SKM-1 (cell line): Measurements from ENCODE around the gene ABCD1.

Experiments used
- DNase-seq: peaks from one replicate; lab custom pipeline; 2025; ENCODE audit not compliant: unreplicated experiment; lab: John Stamatoyannopoulos, UW

Gene ABCD1

GRCh38 chrX:153772316-153773217 lies 47.9 kb downstream of the ABCD1 start:
- DNase-seq, result no peak

GRCh38 chrX:153773218-153773611 lies 48.6 kb downstream of the ABCD1 start:
- no peak for DNase-seq

GRCh38 chrX:153773741-153774575 lies 49.3 kb downstream of the ABCD1 start:
- DNase-seq, result no peak

- DNase-seq, result no peak
Measured at GRCh38 chrX:153774576-153775292, 50.1 kb downstream of the ABCD1 start.

GRCh38 chrX:153775293-153776119 lies 50.9 kb downstream of the ABCD1 start:
- DNase-seq, result no peak

- DNase-seq, result no peak
Measured at GRCh38 chrX:153776120-153776599, 51.5 kb downstream of the ABCD1 start.

- no peak for DNase-seq
Measured at GRCh38 chrX:153776611-153777045, 52.0 kb downstream of the ABCD1 start.

- no peak for DNase-seq
Measured at GRCh38 chrX:153777261-153778090, 52.8 kb downstream of the ABCD1 start.

- no peak for DNase-seq
Measured at GRCh38 chrX:153778181-153778580, 53.5 kb downstream of the ABCD1 start.

GRCh38 chrX:153778684-153779101 lies 54.0 kb downstream of the ABCD1 start:
- DNase-seq, result no peak

GRCh38 chrX:153779891-153780677 lies 55.4 kb downstream of the ABCD1 start:
- DNase-seq, result no peak

- DNase-seq, result no peak
Measured at GRCh38 chrX:153780678-153781427, 56.2 kb downstream of the ABCD1 start, which contains the start of gene SRPK3. TSS of gene SRPK3 (plus strand) at chrX:153781041. CDS start at chrX:153781087, 46 bp downstream.

GRCh38 chrX:153781428-153782047 lies 56.9 kb downstream of the ABCD1 start:
- DNase-seq, result no peak

- DNase-seq, result no peak
Measured at GRCh38 chrX:153782313-153782712, 57.7 kb downstream of the ABCD1 start.

- no peak for DNase-seq
Measured at GRCh38 chrX:153782871-153783270, 58.2 kb downstream of the ABCD1 start.

- DNase-seq, result no peak
Measured at GRCh38 chrX:153783378-153784013, 58.8 kb downstream of the ABCD1 start.
